GM19099 (cell line): ENCODE data around the gene AOX1.

Experiments
- POLR2A ChIP-seq: IDR thresholded peaks from 3 replicates; pipeline ENCODE4 v1.6.1; 2011; ENCODE audit warnings: low read depth; ENCODE audit not compliant: insufficient read length; ENCODE audit errors: extremely low read depth

AOX1 gene

GRCh38 chr2:200585730-200586643 lies at the start of gene AOX1:
AOX1 (plus strand) TSS chr2:200586014; CDS start chr2:200586109, 95 bp downstream.
- TF ChIP-seq POLR2A: no peak

- no peak for TF ChIP-seq POLR2A
These were observed 47.7 kb upstream of the AOX1 start for GRCh38 chr2:200538139-200538538.

- TF ChIP-seq POLR2A: no peak
These were observed 45.0 kb upstream of the AOX1 start for GRCh38 chr2:200540793-200541192.

- TF ChIP-seq POLR2A: no peak
These were observed 17.9 kb upstream of the AOX1 start for GRCh38 chr2:200567932-200568331.

GRCh38 chr2:200575957-200576356 lies 9.9 kb upstream of the AOX1 start:
- no peak for TF ChIP-seq POLR2A

- no peak for TF ChIP-seq POLR2A
These were observed 8.8 kb upstream of the AOX1 start for GRCh38 chr2:200577027-200577426.

- no peak for TF ChIP-seq POLR2A
These were observed 7.0 kb upstream of the AOX1 start for GRCh38 chr2:200578778-200579177.

GRCh38 chr2:200584639-200585038 lies 1.2 kb upstream of the AOX1 start:
- no peak for TF ChIP-seq POLR2A

GRCh38 chr2:200585340-200585729 lies 479 bp upstream of the AOX1 start:
- no peak for TF ChIP-seq POLR2A

- TF ChIP-seq POLR2A: no peak
These were observed 796 bp downstream of the AOX1 start for GRCh38 chr2:200586644-200586975.

- TF ChIP-seq POLR2A: no peak
These were observed 1.3 kb downstream of the AOX1 start for GRCh38 chr2:200587007-200587616.

GRCh38 chr2:200588076-200588678 lies 2.4 kb downstream of the AOX1 start:
- no peak for TF ChIP-seq POLR2A

GRCh38 chr2:200590090-200590489 lies 4.3 kb downstream of the AOX1 start:
- TF ChIP-seq POLR2A: no peak

GRCh38 chr2:200591308-200591707 lies 5.5 kb downstream of the AOX1 start:
- no peak for TF ChIP-seq POLR2A

GRCh38 chr2:200592406-200593075 lies 6.7 kb downstream of the AOX1 start:
- TF ChIP-seq POLR2A: no peak

- no peak for TF ChIP-seq POLR2A
These were observed 8.1 kb downstream of the AOX1 start for GRCh38 chr2:200593905-200594304.

- no peak for TF ChIP-seq POLR2A
These were observed 10.1 kb downstream of the AOX1 start for GRCh38 chr2:200595913-200596312.
